ENCODE results near the gene CDHR5. TPM values are rescaled to one million over a fixed set of nuclear protein-coding genes. Genes with fewer than 3 reads are reported as not detected.

The CDHR5 gene
- total and polyA plus RNA-seq, 9 of the 15 experiments (the other 6 are each of a cell fraction or from before 2014, with no cell fraction given), result 0.16 TPM; not detected in 8

- no TSS peak for BruUV-seq (replicated peaks)
- Histone ChIP-seq H3K4me1 (replicated peaks in 1 of 2; ENCODE audit: control insufficient read depth in 2 of 2, insufficient read depth in 2 of 2, low read length in 2 of 2) (peaks cover 8 to 83% of the 10 kb centered on the region in 2 experiments), H3K27ac (ENCODE audit: extremely low read depth, low read depth, low read length) (no peak overlapping the region), H2AFZ (ENCODE audit: low read depth, low read length) (no peak overlapping the region), H3K9me3 (replicated peaks; ENCODE audit: control insufficient read depth, insufficient read depth, low read depth, low read length) (no peaks in the 10 kb centered on the region), H3K4me3 (no peak overlapping the region), H3K9ac (ENCODE audit: insufficient read depth in 1 of 2, low read depth in 2 of 2, low read length in 2 of 2) (no peak overlapping the region), H3K36me3 (ENCODE audit: control insufficient read depth, insufficient read depth, low read length) (peaks cover 64% of the 10 kb centered on the region; the same call in 2 of the 3 replicates), H3K27me3 (ENCODE audit: control insufficient read depth in 2 of 2, insufficient read depth in 2 of 2, low read length in 2 of 2) (no peaks in the 10 kb centered on the region), H3K4me2 (ENCODE audit: insufficient read depth, low read length) (no peak overlapping the region), H3K79me2 (ENCODE audit: control insufficient read depth, insufficient read depth, low read length) (peaks cover 9% of the 10 kb centered on the region; the same call in 1 of the 3 replicates), H4K20me1 (replicated peaks; ENCODE audit: control insufficient read depth, insufficient read depth, low read length) (peaks cover 10% of the 10 kb centered on the region; the same call in 1 of the 2 replicates), H3K9me1 (ENCODE audit: control insufficient read depth, insufficient read depth, low read length) (peaks cover 6% of the 10 kb centered on the region)
- CTCF ChIA-PET (ENCODE audit: low intra/inter-chr PET ratio), result no interaction called here
- FAIRE-seq (no peak), DNase-seq (ENCODE audit: extremely low read depth in 1 of 4, low spot score in 3 of 4) (no peak), ATAC-seq (no peak)
- 92% methylated on average over 5 of the region's 57 CpGs for WGBS (ENCODE audit: insufficient coverage, low coverage, missing lambda C conversion rate)
- POLR2A ChIA-PET, result interaction anchor here (0.7 kb wide), 1 partner anchor 194 kb away, joined by 3 read pairs; no protein-coding TSS in a partner anchor
- in situ Hi-C loops (cut with MboI) (no loop called here), intact Hi-C loops (cut with micrococcal nuclease) (loop anchor here (10.0 kb wide), 1 partner anchor 63 kb away; no protein-coding TSS in a partner anchor)
- TF ChIP-seq MEIS2 (IDR thresholded peaks at IDR 0.05; ENCODE audit: partially characterized antibody) (no peak), PCBP1 (IDR thresholded peaks at IDR 0.05; ENCODE audit: low read depth, low read length, poor library complexity, severe bottlenecking) (peak; percentile 58), PYGO2 (tag; IDR thresholded peaks at IDR 0.05) (no peak), ZNF696 (CRISPR knock-in tag; conservative IDR thresholded peaks at IDR 0.05) (no peak), ZNF740 (CRISPR knock-in tag; IDR thresholded peaks at IDR 0.05) (no peak), ZNF740 (tag; IDR thresholded peaks at IDR 0.05) (no peak), TAF7 (tag; IDR thresholded peaks at IDR 0.05) (no peak), MBD2 (IDR thresholded peaks at IDR 0.05; ENCODE audit: borderline replicate concordance, low read depth) (no peak), ELK3 (CRISPR knock-in tag; IDR thresholded peaks at IDR 0.05) (no peak), PHF20 (IDR thresholded peaks at IDR 0.05; ENCODE audit: partially characterized antibody) (no peak), TBP (optimal IDR thresholded peaks at IDR 0.05; ENCODE audit: low read depth, low read length) (no peak), MCM2 (IDR thresholded peaks at IDR 0.05; ENCODE audit: low read depth) (no peak), ZNF764 (CRISPR knock-in tag; IDR thresholded peaks at IDR 0.05; ENCODE audit: low read depth) (no peak), POLR2A (conservative IDR thresholded peaks at IDR 0.05) (no peak), POLR2G (IDR thresholded peaks at IDR 0.05; ENCODE audit: low read depth, low read length) (peak; percentile 12), MYBL2 (IDR thresholded peaks at IDR 0.05; ENCODE audit: low read depth) (no peak), MYBL2 (CRISPR knock-in tag; IDR thresholded peaks at IDR 0.05; ENCODE audit: borderline replicate concordance) (no peak), ZBTB33 (CRISPR knock-in tag; IDR thresholded peaks at IDR 0.05) (no peak)
Measured at GRCh38 chr11:617199-617911, 7.4 kb downstream of the CDHR5 start.
